Measurements from ENCODE around the gene DDX42. TPM values are rescaled to one million over a fixed set of nuclear protein-coding genes. Genes with fewer than 3 reads are reported as not detected.
A peak's percentile ranks its signal among the peaks of the same experiment; 100 is the strongest.

The DDX42 gene
- total and polyA plus RNA-seq, 9 of the 15 experiments (the other 6 are each of a cell fraction or from before 2014, with no cell fraction given): 16.5 to 149 (median 87.6) TPM

DNA sequence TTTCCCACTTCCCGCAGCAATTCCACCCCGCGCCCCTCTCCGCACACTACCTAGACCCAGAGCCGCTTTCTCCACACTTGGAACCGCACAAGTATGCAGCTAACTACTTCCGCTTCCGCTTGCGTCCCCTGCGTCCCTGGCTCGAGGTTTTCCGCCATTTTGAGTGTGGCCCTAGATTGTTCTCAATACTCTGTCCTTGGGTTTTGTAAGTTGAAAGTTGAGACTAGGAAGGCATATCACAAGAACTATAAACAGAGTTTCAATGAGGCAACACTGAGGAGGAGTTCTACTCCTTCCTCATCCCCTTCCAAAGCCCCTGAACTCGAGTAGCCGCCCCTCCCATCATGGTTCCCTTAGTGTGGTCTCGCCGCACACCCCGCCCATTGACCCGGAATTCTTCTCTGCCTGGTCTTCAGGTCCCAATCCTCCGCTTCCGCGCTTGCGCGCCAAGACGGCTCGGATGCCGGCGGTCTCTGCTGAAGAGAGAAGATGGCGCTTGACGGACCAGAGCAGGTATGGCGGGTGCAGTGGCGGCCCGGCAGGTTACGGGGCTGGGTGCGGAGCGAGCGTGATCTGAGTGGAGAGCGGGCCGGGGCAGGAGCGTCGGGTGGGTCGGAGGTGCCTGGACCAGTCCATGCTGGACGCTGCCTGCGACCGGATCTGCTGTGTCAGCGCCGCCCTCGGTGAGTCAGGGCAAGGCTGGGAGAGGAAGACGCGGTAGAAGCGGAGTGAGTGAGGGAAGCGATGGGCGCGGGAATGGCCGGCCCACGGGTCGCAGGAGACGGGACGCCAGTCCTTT is 53.2 kb downstream of the DDX42 start, which contains the start of the genes FTSJ3 and PSMC5 (continued):
- no peak for TF ChIP-seq ZNF518B (CRISPR knock-in tag; IDR thresholded peaks at IDR 0.05)
- TF ChIP-seq E4F1 (CRISPR knock-in tag; IDR thresholded peaks at IDR 0.05; ENCODE audit: borderline replicate concordance): no peak
- TF ChIP-seq PHTF2 (CRISPR knock-in tag; IDR thresholded peaks at IDR 0.05): no peak
- TF ChIP-seq, protein P1, sequence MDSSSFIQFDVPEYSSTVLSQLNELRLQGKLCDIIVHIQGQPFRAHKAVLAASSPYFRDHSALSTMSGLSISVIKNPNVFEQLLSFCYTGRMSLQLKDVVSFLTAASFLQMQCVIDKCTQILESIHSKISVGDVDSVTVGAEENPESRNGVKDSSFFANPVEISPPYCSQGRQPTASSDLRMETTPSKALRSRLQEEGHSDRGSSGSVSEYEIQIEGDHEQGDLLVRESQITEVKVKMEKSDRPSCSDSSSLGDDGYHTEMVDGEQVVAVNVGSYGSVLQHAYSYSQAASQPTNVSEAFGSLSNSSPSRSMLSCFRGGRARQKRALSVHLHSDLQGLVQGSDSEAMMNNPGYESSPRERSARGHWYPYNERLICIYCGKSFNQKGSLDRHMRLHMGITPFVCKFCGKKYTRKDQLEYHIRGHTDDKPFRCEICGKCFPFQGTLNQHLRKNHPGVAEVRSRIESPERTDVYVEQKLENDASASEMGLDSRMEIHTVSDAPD (CRISPR knock-in tag; IDR thresholded peaks at IDR 0.05): no peak
- TF ChIP-seq FOXJ2 (tag; IDR thresholded peaks at IDR 0.05): no peak
- no peak for TF ChIP-seq NFXL1 (CRISPR knock-in tag; IDR thresholded peaks at IDR 0.05)
- TF ChIP-seq E2F5 (CRISPR knock-in tag; IDR thresholded peaks at IDR 0.05): peak; percentile 78; the same call in 1 of the 2 replicates
- TF ChIP-seq GTF2A2 (tag; IDR thresholded peaks at IDR 0.05): no peak
- TF ChIP-seq, protein P2, sequence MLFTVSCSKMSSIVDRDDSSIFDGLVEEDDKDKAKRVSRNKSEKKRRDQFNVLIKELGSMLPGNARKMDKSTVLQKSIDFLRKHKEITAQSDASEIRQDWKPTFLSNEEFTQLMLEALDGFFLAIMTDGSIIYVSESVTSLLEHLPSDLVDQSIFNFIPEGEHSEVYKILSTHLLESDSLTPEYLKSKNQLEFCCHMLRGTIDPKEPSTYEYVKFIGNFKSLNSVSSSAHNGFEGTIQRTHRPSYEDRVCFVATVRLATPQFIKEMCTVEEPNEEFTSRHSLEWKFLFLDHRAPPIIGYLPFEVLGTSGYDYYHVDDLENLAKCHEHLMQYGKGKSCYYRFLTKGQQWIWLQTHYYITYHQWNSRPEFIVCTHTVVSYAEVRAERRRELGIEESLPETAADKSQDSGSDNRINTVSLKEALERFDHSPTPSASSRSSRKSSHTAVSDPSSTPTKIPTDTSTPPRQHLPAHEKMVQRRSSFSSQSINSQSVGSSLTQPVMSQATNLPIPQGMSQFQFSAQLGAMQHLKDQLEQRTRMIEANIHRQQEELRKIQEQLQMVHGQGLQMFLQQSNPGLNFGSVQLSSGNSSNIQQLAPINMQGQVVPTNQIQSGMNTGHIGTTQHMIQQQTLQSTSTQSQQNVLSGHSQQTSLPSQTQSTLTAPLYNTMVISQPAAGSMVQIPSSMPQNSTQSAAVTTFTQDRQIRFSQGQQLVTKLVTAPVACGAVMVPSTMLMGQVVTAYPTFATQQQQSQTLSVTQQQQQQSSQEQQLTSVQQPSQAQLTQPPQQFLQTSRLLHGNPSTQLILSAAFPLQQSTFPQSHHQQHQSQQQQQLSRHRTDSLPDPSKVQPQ (CRISPR knock-in tag; IDR thresholded peaks at IDR 0.05; ENCODE audit: borderline replicate concordance): no peak
